HCT116 (cell line): ENCODE measurements around the gene TJAP1.

Source experiments
- EZH2 ChIP-seq: fragments of 200-600 bp; sonication (generic); IDR thresholded peaks from 2 replicates; pipeline ENCODE4 v1.6.1; 2017; ENCODE audit warnings: antibody characterized with exemption, mixed run types
- POLR2A ChIP-seq: IDR thresholded peaks from 2 replicates; pipeline ENCODE4 v1.7.0; 2011; ENCODE audit warnings: borderline replicate concordance; ENCODE audit not compliant: insufficient read depth, insufficient read length; ENCODE audit errors: extremely low read depth
- RAD21 ChIP-seq: IDR thresholded peaks from 2 replicates; pipeline ENCODE4 v1.6.1; 2012; ENCODE audit warnings: low read depth, mild to moderate bottlenecking
- SRF ChIP-seq: IDR thresholded peaks from 2 replicates; pipeline ENCODE4 v1.6.1; 2012; ENCODE audit warnings: low read depth
- ZNF274 ChIP-seq: fragments of 200-500 bp; sonication (Bioruptor generic); IDR thresholded peaks from 2 replicates; pipeline ENCODE4 v1.6.1; 2014; ENCODE audit warnings: mild to moderate bottlenecking, low read depth, low read length, inconsistent platforms
- TF ChIP-seq, protein P1 (sequence below), 3 experiments: fragments of 200-600 bp in 1 of 3; sonication (generic) in 1 of 3; IDR thresholded peaks in 2 of 3; conservative IDR thresholded peaks in 1 of 3; 2 replicates each; pipeline ENCODE4 v1.5.1; 2012 to 2017; ENCODE audit warnings: low read depth in 2 of 3, low read length in 2 of 3, antibody characterized with exemption in 1 of 3, borderline replicate concordance in 1 of 3, control low read depth in 1 of 3, mild to moderate bottlenecking in 1 of 3, mixed read lengths in 1 of 3, mixed run types in 1 of 3, moderate library complexity in 1 of 3; ENCODE audit not compliant: insufficient read depth in 1 of 3

DNA sequence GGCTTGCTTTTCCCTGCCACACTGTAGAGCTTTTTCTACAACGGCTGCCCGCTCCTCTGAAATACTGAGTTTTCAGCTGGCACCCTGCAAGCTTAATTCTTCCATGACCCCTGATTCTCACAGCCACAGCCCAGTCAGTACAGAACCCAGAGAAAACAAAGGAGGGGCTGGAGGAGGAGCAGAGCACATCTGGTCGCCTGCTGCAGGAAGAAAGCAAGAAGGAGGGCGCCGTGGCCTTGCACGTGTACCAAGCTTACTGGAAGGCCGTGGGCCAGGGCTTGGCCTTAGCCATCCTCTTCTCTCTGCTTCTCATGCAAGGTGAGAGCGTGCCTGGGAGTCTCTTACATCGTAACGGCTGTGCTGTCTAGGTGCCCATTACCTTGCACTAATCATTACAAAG is 33.3 kb upstream of the TJAP1 start:
- TF ChIP-seq RAD21 = no peak
- no peak for TF ChIP-seq EZH2
- TF ChIP-seq, protein P1, sequence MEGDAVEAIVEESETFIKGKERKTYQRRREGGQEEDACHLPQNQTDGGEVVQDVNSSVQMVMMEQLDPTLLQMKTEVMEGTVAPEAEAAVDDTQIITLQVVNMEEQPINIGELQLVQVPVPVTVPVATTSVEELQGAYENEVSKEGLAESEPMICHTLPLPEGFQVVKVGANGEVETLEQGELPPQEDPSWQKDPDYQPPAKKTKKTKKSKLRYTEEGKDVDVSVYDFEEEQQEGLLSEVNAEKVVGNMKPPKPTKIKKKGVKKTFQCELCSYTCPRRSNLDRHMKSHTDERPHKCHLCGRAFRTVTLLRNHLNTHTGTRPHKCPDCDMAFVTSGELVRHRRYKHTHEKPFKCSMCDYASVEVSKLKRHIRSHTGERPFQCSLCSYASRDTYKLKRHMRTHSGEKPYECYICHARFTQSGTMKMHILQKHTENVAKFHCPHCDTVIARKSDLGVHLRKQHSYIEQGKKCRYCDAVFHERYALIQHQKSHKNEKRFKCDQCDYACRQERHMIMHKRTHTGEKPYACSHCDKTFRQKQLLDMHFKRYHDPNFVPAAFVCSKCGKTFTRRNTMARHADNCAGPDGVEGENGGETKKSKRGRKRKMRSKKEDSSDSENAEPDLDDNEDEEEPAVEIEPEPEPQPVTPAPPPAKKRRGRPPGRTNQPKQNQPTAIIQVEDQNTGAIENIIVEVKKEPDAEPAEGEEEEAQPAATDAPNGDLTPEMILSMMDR (IDR thresholded peaks at IDR 0.05 in 2 of 3, conservative IDR thresholded peaks at IDR 0.05 in 1 of 3; ENCODE audit: borderline replicate concordance in 1 of 3, insufficient read depth in 1 of 3, low read depth in 2 of 3, low read length in 2 of 3) = no peak
- no peak for TF ChIP-seq SRF
- no peak for TF ChIP-seq POLR2A
- TF ChIP-seq ZNF274 = no peak
